Smooth muscle cell (in vitro differentiated cells): Measurements from ENCODE around the gene E2F7. TPM values are rescaled to one million over a fixed set of nuclear protein-coding genes. Genes with fewer than 3 reads are reported as not detected.
"Not testable (repeated sequence)": the region's sequence is repeated elsewhere in the genome, so short reads cannot be mapped to it uniquely, and the experiment has no call there.

ENCODE experiments used
- DNase-seq: peaks from one replicate; lab custom pipeline; 2025; ENCODE audit not compliant: unreplicated experiment; lab: John Stamatoyannopoulos, UW
- H2AFZ ChIP-seq: fragments of 200-600 bp; sonication (generic); 2 replicates; pipeline ENCODE4 v1.6.0; 2016; ENCODE audit warnings: antibody characterized with exemption, low read depth, mild to moderate bottlenecking
- H3F3A ChIP-seq: fragments of 200-600 bp; sonication (generic); 2 replicates; pipeline ENCODE4 v1.6.0; 2017; ENCODE audit warnings: antibody characterized with exemption, low read depth
- H3K27ac ChIP-seq: fragments of 200-600 bp; sonication (generic); 2 replicates; pipeline ENCODE4 v1.5.1; 2016; ENCODE audit warnings: low read depth, mild to moderate bottlenecking
- H3K27me3 ChIP-seq: fragments of 200-600 bp; sonication (generic); 2 replicates; pipeline ENCODE4 v1.6.1; 2016; ENCODE audit warnings: low read depth, mild to moderate bottlenecking
- H3K36me3 ChIP-seq: fragments of 200-600 bp; sonication (generic); 2 replicates; pipeline ENCODE4 v1.5.1; 2016; ENCODE audit warnings: low read depth
- H3K4me1 ChIP-seq: fragments of 200-600 bp; sonication (generic); 2 replicates; pipeline ENCODE4 v1.5.1; 2016; ENCODE audit warnings: low read depth
- H3K4me2 ChIP-seq: fragments of 200-600 bp; sonication (generic); 2 replicates; pipeline ENCODE4 v1.6.0; 2016; ENCODE audit warnings: mild to moderate bottlenecking
- H3K4me3 ChIP-seq: fragments of 200-600 bp; sonication (generic); 2 replicates; pipeline ENCODE4 v1.5.1; 2016; ENCODE audit warnings: mild to moderate bottlenecking
- H3K79me2 ChIP-seq: fragments of 200-600 bp; sonication (generic); 2 replicates; pipeline ENCODE4 v1.6.0; 2016; ENCODE audit warnings: low read depth, mild to moderate bottlenecking
- H3K9ac ChIP-seq: fragments of 200-600 bp; sonication (generic); 2 replicates; pipeline ENCODE4 v1.6.0; 2016; ENCODE audit warnings: low read depth
- H3K9me3 ChIP-seq: fragments of 200-600 bp; sonication (generic); replicated peaks from 2 replicates; pipeline ENCODE4 v1.5.1; 2016; ENCODE audit warnings: low read depth
- H4K20me1 ChIP-seq: fragments of 200-600 bp; sonication (generic); 2 replicates; pipeline ENCODE4 v1.6.0; 2016; ENCODE audit warnings: low read depth
- CTCF ChIP-seq: fragments of 200-600 bp; sonication (generic); IDR thresholded peaks from 2 replicates; pipeline ENCODE4 v1.5.1; 2017; ENCODE audit warnings: borderline replicate concordance, mild to moderate bottlenecking, antibody characterized with exemption; ENCODE audit not compliant: insufficient read depth, poor library complexity, severe bottlenecking
- WGBS: methylation state at CpG from one replicate; pipeline ENCODE4 v1.1.7; 2016; ENCODE audit warnings: low lambda C conversion rate; 5-methylcytosine and 5-hydroxymethylcytosine counted together
- polyA plus RNA-seq: library from polyadenylated mRNA; unstranded; fragments of >200 nt; fragmentation: Nextera tagmentation; extraction: Ambion mirVana; gene quantifications from 2 replicates; pipeline ENCODE4 v1.2.1, GENCODE V29; 2016
- total RNA-seq: library from RNA; depleted of rRNA; stranded (reverse); fragments of >200 nt; gene quantifications from 2 replicates; pipeline ENCODE4 v1.2.3, GENCODE V29; 2014

Gene E2F7
- total and polyA plus RNA-seq, 2 experiments from 2014 or later: 5.1 to 16.0 TPM

GRCh38 chr12:77078231-77078630 is 12.9 kb upstream of the E2F7 start:
- TF ChIP-seq CTCF: no peak
- Histone ChIP-seq H3K36me3 (no peaks in the 10 kb centered on the region), H2AFZ (no peak overlapping the region), H3K9me3 (no peaks in the 10 kb centered on the region), H3K4me2 (no peak overlapping the region), H3K9ac (no peak overlapping the region), H3K27me3 (no peaks in the 10 kb centered on the region), H3K27ac (no peak overlapping the region), H3K79me2 (no peaks in the 10 kb centered on the region), H3F3A (no peaks in the 10 kb centered on the region), H3K4me3 (no peak overlapping the region), H4K20me1 (no peaks in the 10 kb centered on the region), H3K4me1 (no peaks in the 10 kb centered on the region)
- DNase-seq: no peak

DNA sequence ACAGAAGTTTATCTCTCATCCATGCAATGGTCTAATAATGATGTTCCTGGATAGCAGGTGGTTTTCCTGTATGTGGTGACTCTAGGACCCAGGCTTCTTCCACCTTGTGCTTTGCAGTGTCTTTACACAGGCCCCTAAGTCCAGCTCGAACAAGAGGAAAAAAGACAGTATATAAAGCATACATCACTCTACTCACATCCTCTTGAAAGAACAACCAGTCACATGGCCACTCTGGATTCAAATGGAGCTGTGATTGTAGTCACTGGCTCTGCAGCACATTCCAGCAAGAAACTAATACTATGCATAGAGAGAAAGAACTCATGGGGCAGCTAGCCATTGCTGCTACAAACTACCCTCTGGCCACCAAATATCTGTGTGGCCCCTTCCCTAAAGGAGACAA is 11.5 kb upstream of the E2F7 start:
- no peak for DNase-seq
- 68% methylated on average over 1 of the region's 1 CpG for WGBS
- no peak for TF ChIP-seq CTCF

GRCh38 chr12:77073894-77074293 is 8.5 kb upstream of the E2F7 start:
- H3K9ac ChIP-seq, H4K20me1 ChIP-seq, H3K27me3 ChIP-seq, H3K4me1 ChIP-seq, H3K27ac ChIP-seq, H3K79me2 ChIP-seq, H3K9me3 ChIP-seq, H2AFZ ChIP-seq, DNase-seq, H3F3A ChIP-seq, H3K36me3 ChIP-seq, H3K4me2 ChIP-seq, H3K4me3 ChIP-seq: not testable (repeated sequence)
- WGBS: 91% methylated on average over 5 of the region's 5 CpGs

More for the DNA sequence above, 11.5 kb upstream of the E2F7 start:
- Histone ChIP-seq H4K20me1 (no peaks in the 10 kb centered on the region), H3K36me3 (no peaks in the 10 kb centered on the region), H3K27ac (no peak overlapping the region), H3K27me3 (no peaks in the 10 kb centered on the region), H3K9me3 (no peaks in the 10 kb centered on the region), H3K4me3 (no peak overlapping the region), H3K9ac (no peak overlapping the region), H2AFZ (no peak overlapping the region), H3K79me2 (no peaks in the 10 kb centered on the region), H3F3A (no peaks in the 10 kb centered on the region), H3K4me2 (no peak overlapping the region), H3K4me1 (no peaks in the 10 kb centered on the region)

- H3K9ac ChIP-seq: no peak overlapping the region
- TF ChIP-seq CTCF: no peak
- no peaks in the 10 kb centered on the region for H3K79me2 ChIP-seq
- no peak overlapping the region for H3K4me2 ChIP-seq
- H2AFZ ChIP-seq: no peak overlapping the region
- no peak overlapping the region for H3K4me3 ChIP-seq
- H3K27ac ChIP-seq: no peak overlapping the region
- no peak for DNase-seq
- no peaks in the 10 kb centered on the region for H3K9me3 ChIP-seq
- H3F3A ChIP-seq: no peaks in the 10 kb centered on the region
- H3K36me3 ChIP-seq: no peaks in the 10 kb centered on the region
- H3K4me1 ChIP-seq: no peaks in the 10 kb centered on the region
- no peaks in the 10 kb centered on the region for H3K27me3 ChIP-seq
- H4K20me1 ChIP-seq: no peaks in the 10 kb centered on the region
- WGBS: 94% methylated on average over 3 of the region's 3 CpGs
Observed at GRCh38 chr12:77072833-77073495, 7.6 kb upstream of the E2F7 start.
